B cell (primary cell): ENCODE measurements around the gene PSMA8.

Source experiments
- EZH2 ChIP-seq: IDR thresholded peaks from 2 replicates; pipeline ENCODE4 v1.6.1; 2012; ENCODE audit warnings: borderline replicate concordance, low read depth, mild to moderate bottlenecking, moderate library complexity, low read length; ENCODE audit not compliant: insufficient read depth, poor library complexity, severe bottlenecking
- TF ChIP-seq, protein P1 (sequence below): fragments of 200-600 bp; IDR thresholded peaks from one replicate; pipeline ENCODE4 v1.8.0; 2022; ENCODE audit warnings: antibody characterized with exemption, mild to moderate bottlenecking

GRCh38 chr18:26215247-26215970 is 81.7 kb downstream of the PSMA8 start:
- TF ChIP-seq, protein P1, sequence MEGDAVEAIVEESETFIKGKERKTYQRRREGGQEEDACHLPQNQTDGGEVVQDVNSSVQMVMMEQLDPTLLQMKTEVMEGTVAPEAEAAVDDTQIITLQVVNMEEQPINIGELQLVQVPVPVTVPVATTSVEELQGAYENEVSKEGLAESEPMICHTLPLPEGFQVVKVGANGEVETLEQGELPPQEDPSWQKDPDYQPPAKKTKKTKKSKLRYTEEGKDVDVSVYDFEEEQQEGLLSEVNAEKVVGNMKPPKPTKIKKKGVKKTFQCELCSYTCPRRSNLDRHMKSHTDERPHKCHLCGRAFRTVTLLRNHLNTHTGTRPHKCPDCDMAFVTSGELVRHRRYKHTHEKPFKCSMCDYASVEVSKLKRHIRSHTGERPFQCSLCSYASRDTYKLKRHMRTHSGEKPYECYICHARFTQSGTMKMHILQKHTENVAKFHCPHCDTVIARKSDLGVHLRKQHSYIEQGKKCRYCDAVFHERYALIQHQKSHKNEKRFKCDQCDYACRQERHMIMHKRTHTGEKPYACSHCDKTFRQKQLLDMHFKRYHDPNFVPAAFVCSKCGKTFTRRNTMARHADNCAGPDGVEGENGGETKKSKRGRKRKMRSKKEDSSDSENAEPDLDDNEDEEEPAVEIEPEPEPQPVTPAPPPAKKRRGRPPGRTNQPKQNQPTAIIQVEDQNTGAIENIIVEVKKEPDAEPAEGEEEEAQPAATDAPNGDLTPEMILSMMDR, result no peak
- TF ChIP-seq EZH2, result no peak
